H1 (cell line): ENCODE data around the gene SLC38A5. TPM values are rescaled to one million over a fixed set of nuclear protein-coding genes. Genes with fewer than 3 reads are reported as not detected.

Experiments
- CTCF ChIA-PET: fragments of 300-600 bp; sonication (Branson Sonifier 250); formaldehyde crosslinking; loops from one replicate; lab custom pipeline; 2021; ENCODE audit not compliant: partially characterized antibody; lab: Charles Lee
- POLR2A ChIA-PET: fragments of 300-600 bp; sonication (Branson Sonifier 250); formaldehyde crosslinking; loops from one replicate; lab custom pipeline; 2021; ENCODE audit warnings: inconsistent platforms; ENCODE audit not compliant: partially characterized antibody; lab: Charles Lee
- DNase-seq, 2 experiments: peaks; one replicate each; pipeline versions ENCODE4 v3.0.0 to v3.0.0-alpha.2; 2010 to 2022; ENCODE audit warnings: low spot score in 2 of 2, low read depth in 1 of 2, mixed read lengths in 1 of 2
- FAIRE-seq: peaks from 2 replicates; lab custom pipeline; 2011; peaks lifted over from hg19 to GRCh38; lab: Jason Lieb, UNC
- H2AFZ ChIP-seq: 2 replicates; pipeline ENCODE4 v1.8.1; 2012; ENCODE audit warnings: low read length, inconsistent platforms
- H2AK5ac ChIP-seq: 2 replicates; pipeline ENCODE4 v1.6.1; 2013; ENCODE audit warnings: low read depth, low read length
- H2BK120ac ChIP-seq: replicated peaks from 2 replicates; pipeline ENCODE3; 2013; ENCODE audit warnings: low read depth, low read length, inconsistent platforms
- H2BK12ac ChIP-seq: 2 replicates; pipeline ENCODE4 v1.6.1; 2013; ENCODE audit warnings: low read depth, low read length
- H2BK15ac ChIP-seq: 2 replicates; pipeline ENCODE4 v1.6.1; 2013; ENCODE audit warnings: low read length
- H2BK20ac ChIP-seq: 2 replicates; pipeline ENCODE4 v1.6.1; 2013; ENCODE audit warnings: low read length
- H2BK5ac ChIP-seq: 2 replicates; pipeline ENCODE4 v1.6.1; 2013; ENCODE audit warnings: low read depth, low read length
- H3K14ac ChIP-seq: 2 replicates; pipeline ENCODE4 v1.6.1; 2013; ENCODE audit warnings: inconsistent platforms; ENCODE audit not compliant: insufficient read length
- H3K18ac ChIP-seq: 2 replicates; pipeline ENCODE4 v1.6.1; 2013; ENCODE audit warnings: low read length; ENCODE audit errors: extremely low read depth
- H3K23ac ChIP-seq: 2 replicates; pipeline ENCODE4 v1.6.1; 2013; ENCODE audit warnings: inconsistent platforms; ENCODE audit not compliant: insufficient read length
- H3K23me2 ChIP-seq: 2 replicates; pipeline ENCODE4 v1.6.1; 2013; ENCODE audit warnings: low read depth, low read length
- H3K27ac ChIP-seq: 2 replicates; pipeline ENCODE4 v1.6.1; 2011; ENCODE audit warnings: low read depth, low read length, inconsistent platforms
- H3K27me3 ChIP-seq, 4 experiments: replicated peaks in 1 of 4; 1 replicate in 1 of 4; 2 replicates in 3 of 4; pipeline versions ENCODE4 v1.6.1 to v1.8.1; 2011 to 2013; ENCODE audit warnings: low read length in 3 of 4, mild to moderate bottlenecking in 3 of 4, inconsistent platforms in 2 of 4, mixed read lengths in 2 of 4, moderate library complexity in 1 of 4; ENCODE audit not compliant: control insufficient read depth in 3 of 4, insufficient read depth in 3 of 4; ENCODE audit errors: extremely low read depth in 1 of 4
- H3K36me3 ChIP-seq, 4 experiments: 2 replicates each; pipeline versions ENCODE4 v1.6.1 to v1.8.1; 2011 to 2013; ENCODE audit warnings: mild to moderate bottlenecking in 4 of 4, low read length in 3 of 4, moderate library complexity in 2 of 4, control low read depth in 1 of 4, inconsistent platforms in 1 of 4; ENCODE audit not compliant: insufficient read depth in 4 of 4, control insufficient read depth in 2 of 4
- H3K4ac ChIP-seq: replicated peaks from 2 replicates; pipeline ENCODE3; 2013; ENCODE audit warnings: low read length, low read depth, mixed read lengths, inconsistent platforms; ENCODE audit not compliant: insufficient read length
- H3K4me1 ChIP-seq, 4 experiments: replicated peaks in 1 of 4; 1 replicate in 1 of 4; 2 replicates in 3 of 4; pipeline versions ENCODE4 v1.6.1 to v1.8.1; 2011 to 2013; ENCODE audit warnings: low read length in 3 of 4, inconsistent platforms in 2 of 4, mixed read lengths in 1 of 4; ENCODE audit not compliant: insufficient read depth in 4 of 4, control insufficient read depth in 3 of 4
- H3K4me2 ChIP-seq, 2 experiments: 2 replicates each; pipeline versions ENCODE4 v1.6.1 to v1.8.1; 2011 to 2013; ENCODE audit warnings: low read depth in 2 of 2, low read length in 2 of 2, control low read depth in 1 of 2, inconsistent platforms in 1 of 2, mild to moderate bottlenecking in 1 of 2; ENCODE audit not compliant: insufficient read depth in 1 of 2
- H3K4me3 ChIP-seq, 4 experiments: fragments of 200-600, 300-600 bp in 1 of 4; sonication (generic), shearing (Covaris generic), sonication (Bioruptor Twin) in 1 of 4; 2 replicates each; pipeline versions ENCODE4 v1.5.1 to v1.8.1; 2011 to 2016; ENCODE audit warnings: low read length in 4 of 4, low read depth in 3 of 4, control low read depth in 2 of 4, inconsistent platforms in 2 of 4, mild to moderate bottlenecking in 2 of 4, mixed read lengths in 1 of 4, moderate library complexity in 1 of 4; ENCODE audit not compliant: insufficient read depth in 2 of 4; ENCODE audit errors: extremely low read depth in 1 of 4
- H3K56ac ChIP-seq: replicated peaks from 2 replicates; pipeline ENCODE3; 2013; ENCODE audit warnings: low read depth, mild to moderate bottlenecking, mixed read lengths, low read length, inconsistent platforms; ENCODE audit not compliant: insufficient read length
- H3K79me1 ChIP-seq: 2 replicates; pipeline ENCODE4 v1.6.1; 2013; ENCODE audit warnings: low read depth, low read length, control low read depth
- H3K79me2 ChIP-seq, 2 experiments: 2 replicates each; pipeline versions ENCODE4 v1.6.1 to v1.8.1; 2012 to 2013; ENCODE audit warnings: low read length in 2 of 2, mild to moderate bottlenecking in 2 of 2, inconsistent platforms in 1 of 2; ENCODE audit not compliant: insufficient read depth in 2 of 2, control insufficient read depth in 1 of 2
- H3K9ac ChIP-seq, 4 experiments: replicated peaks in 1 of 4; 1 replicate in 1 of 4; 2 replicates in 3 of 4; pipeline versions ENCODE4 v1.6.1 to v1.8.1; 2011 to 2013; ENCODE audit warnings: low read depth in 3 of 4, low read length in 3 of 4, control low read depth in 2 of 4, mild to moderate bottlenecking in 2 of 4, moderate library complexity in 2 of 4, inconsistent platforms in 1 of 4; ENCODE audit errors: extremely low read depth in 1 of 4
- H3K9me3 ChIP-seq, 2 experiments: 2 replicates each; pipeline versions ENCODE4 v1.6.1 to v1.8.1; 2012 to 2013; ENCODE audit warnings: mild to moderate bottlenecking in 2 of 2, moderate library complexity in 2 of 2, control low read depth in 1 of 2, inconsistent platforms in 1 of 2, low read depth in 1 of 2, low read length in 1 of 2, mixed read lengths in 1 of 2; ENCODE audit not compliant: insufficient read depth in 2 of 2
- H4K20me1 ChIP-seq, 2 experiments: replicated peaks in 1 of 2; 2 replicates each; pipeline versions ENCODE3 to v1.8.1; 2011 to 2013; ENCODE audit warnings: inconsistent platforms in 2 of 2, low read length in 2 of 2, mild to moderate bottlenecking in 1 of 2; ENCODE audit not compliant: insufficient read depth in 2 of 2, control insufficient read depth in 1 of 2
- H4K5ac ChIP-seq: 2 replicates; pipeline ENCODE4 v1.6.1; 2013; ENCODE audit warnings: low read length, low read depth, mixed read lengths, inconsistent platforms; ENCODE audit not compliant: insufficient read length
- H4K8ac ChIP-seq: 2 replicates; pipeline ENCODE4 v1.8.0; 2013; ENCODE audit warnings: mild to moderate bottlenecking, moderate library complexity, low read length, inconsistent platforms; ENCODE audit not compliant: insufficient read depth; ENCODE audit errors: extremely low read depth
- H4K91ac ChIP-seq: replicated peaks from 2 replicates; pipeline ENCODE3; 2013; ENCODE audit warnings: low read length, mixed read lengths, inconsistent platforms; ENCODE audit not compliant: insufficient read length
- CEBPB ChIP-seq: IDR thresholded peaks from 2 replicates; pipeline ENCODE4 v1.6.1; 2012; ENCODE audit warnings: low read depth, low read length
- EZH2 ChIP-seq: fragments of 200-600 bp; sonication (generic); IDR thresholded peaks from 2 replicates; pipeline ENCODE4 v1.7.1; 2012; ENCODE audit warnings: low read depth, mild to moderate bottlenecking, moderate library complexity, low read length, inconsistent platforms; ENCODE audit not compliant: severe bottlenecking
- GTF2F1 ChIP-seq: IDR thresholded peaks from 2 replicates; pipeline ENCODE4 v1.6.1; 2012; ENCODE audit warnings: low read depth, low read length, improper control_type of control experiment, borderline replicate concordance
- RAD21 ChIP-seq, 2 experiments: IDR thresholded peaks in 1 of 2; conservative IDR thresholded peaks in 1 of 2; 2 replicates each; pipeline ENCODE4 v1.6.1; 2011; ENCODE audit warnings: low read depth in 2 of 2, low read length in 2 of 2, improper control_type of control experiment in 1 of 2, inconsistent platforms in 1 of 2, mild to moderate bottlenecking in 1 of 2, moderate library complexity in 1 of 2
- YY1 ChIP-seq: IDR thresholded peaks from 2 replicates; pipeline ENCODE4 v1.6.1; 2011; ENCODE audit warnings: low read depth, mild to moderate bottlenecking, low read length
- WGBS, 2 experiments: shearing (Covaris generic) in 1 of 2; methylation state at CpG; one replicate each; pipeline versions ENCODE4 v1.1.6 to v1.1.7; 2013 to 2015; ENCODE audit warnings: low lambda C conversion rate in 2 of 2, mixed read lengths in 2 of 2, inconsistent platforms in 1 of 2, low coverage in 1 of 2, missing lambda C conversion rate in 1 of 2; ENCODE audit not compliant: insufficient replicate concordance in 2 of 2, insufficient coverage in 1 of 2, insufficient read length in 1 of 2; ENCODE audit errors: extremely low coverage in 1 of 2, missing lambda C conversion rate in 1 of 2; 5-methylcytosine and 5-hydroxymethylcytosine counted together
- polyA plus RNA-seq, 7 experiments: library from polyadenylated mRNA; depleted of rRNA in 3 of 7; stranded (reverse) in 5 of 7; unstranded in 2 of 7; fragments of >200 nt in 5 of 7; fragments of 200-250 nt in 2 of 7; gene quantifications; 1 replicate in 5 of 7; 2 replicates in 1 of 7; 4 replicates in 1 of 7; pipeline versions ENCODE4 v1.2.1 to v1.2.3, GENCODE V29; 2011 to 2013; ENCODE audit warnings: missing spikeins in 2 of 7, mixed read lengths in 2 of 7
- total RNA-seq: library from RNA; stranded (reverse); fragmentation: NEBNext Ultra II Directional; extraction: Animal tissue kit (Norgen Biotek cat#: 25700); gene quantifications from 2 replicates; pipeline ENCODE4 v1.2.1, GENCODE V29; 2021
- TF ChIP-seq, protein P1 (sequence below), 3 experiments: IDR thresholded peaks; 1 replicate in 2 of 3; 2 replicates in 1 of 3; pipeline versions ENCODE4 v1.5.1 to v1.6.1; 2011; ENCODE audit warnings: low read length in 3 of 3, mild to moderate bottlenecking in 3 of 3, inconsistent platforms in 2 of 3, low read depth in 1 of 3, moderate library complexity in 1 of 3; ENCODE audit not compliant: insufficient read depth in 1 of 3; ENCODE audit errors: control extremely low read depth in 1 of 3

SLC38A5 gene
- total and polyA plus RNA-seq, 2 of the 8 experiments (the other 6 are each of a cell fraction or from before 2014, with no cell fraction given) = 70.9 to 106 TPM

DNA sequence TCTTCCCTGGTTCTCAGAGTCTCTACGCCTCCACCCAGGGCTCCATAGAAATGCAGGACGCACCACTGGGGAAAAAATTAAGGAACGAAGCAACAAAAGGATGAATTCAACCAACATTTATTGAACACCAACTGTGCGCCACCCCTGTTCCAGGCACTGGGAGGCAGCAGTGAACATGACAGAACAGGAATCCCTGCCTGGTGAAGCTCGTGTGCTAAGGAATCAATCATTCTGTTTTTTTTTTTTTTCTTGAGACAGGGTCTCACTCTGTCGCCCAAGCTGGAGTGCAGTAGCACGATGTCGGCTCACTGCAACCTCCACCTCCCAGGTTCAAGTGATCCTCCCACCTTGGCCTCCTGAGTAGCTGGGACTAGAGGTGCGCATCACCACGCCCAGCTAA, 4.1 kb upstream of the SLC38A5 start:
- TF ChIP-seq RAD21 (IDR thresholded peaks at IDR 0.05 in 1 of 2, conservative IDR thresholded peaks at IDR 0.05 in 1 of 2; ENCODE audit: low read depth in 2 of 2, low read length in 2 of 2) = peak in 1 of 2 experiments; percentile 34; a peak in 1 of 4 replicates
- TF ChIP-seq CEBPB = no peak
- TF ChIP-seq GTF2F1 = no peak
- no peak for TF ChIP-seq EZH2
- TF ChIP-seq, protein P1, sequence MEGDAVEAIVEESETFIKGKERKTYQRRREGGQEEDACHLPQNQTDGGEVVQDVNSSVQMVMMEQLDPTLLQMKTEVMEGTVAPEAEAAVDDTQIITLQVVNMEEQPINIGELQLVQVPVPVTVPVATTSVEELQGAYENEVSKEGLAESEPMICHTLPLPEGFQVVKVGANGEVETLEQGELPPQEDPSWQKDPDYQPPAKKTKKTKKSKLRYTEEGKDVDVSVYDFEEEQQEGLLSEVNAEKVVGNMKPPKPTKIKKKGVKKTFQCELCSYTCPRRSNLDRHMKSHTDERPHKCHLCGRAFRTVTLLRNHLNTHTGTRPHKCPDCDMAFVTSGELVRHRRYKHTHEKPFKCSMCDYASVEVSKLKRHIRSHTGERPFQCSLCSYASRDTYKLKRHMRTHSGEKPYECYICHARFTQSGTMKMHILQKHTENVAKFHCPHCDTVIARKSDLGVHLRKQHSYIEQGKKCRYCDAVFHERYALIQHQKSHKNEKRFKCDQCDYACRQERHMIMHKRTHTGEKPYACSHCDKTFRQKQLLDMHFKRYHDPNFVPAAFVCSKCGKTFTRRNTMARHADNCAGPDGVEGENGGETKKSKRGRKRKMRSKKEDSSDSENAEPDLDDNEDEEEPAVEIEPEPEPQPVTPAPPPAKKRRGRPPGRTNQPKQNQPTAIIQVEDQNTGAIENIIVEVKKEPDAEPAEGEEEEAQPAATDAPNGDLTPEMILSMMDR (IDR thresholded peaks at IDR 0.05; ENCODE audit: control extremely low read depth in 1 of 3, insufficient read depth in 1 of 3, low read depth in 1 of 3, low read length in 3 of 3) = peak in 1 of 3 experiments; percentile 42; a peak in 2 of 4 replicates
- no peak for TF ChIP-seq YY1
- TF ChIP-seq, all 59 proteins: peak for 2
- Histone ChIP-seq H4K8ac (no peak overlapping the region), H3K79me1 (no peaks in the 10 kb centered on the region), H4K91ac (no peak overlapping the region), H3K4me3 (peak overlapping the region in 1 of 4 experiments; percentile 37; a peak in 1 of 8 replicates), H3K4me1 (peaks cover 5 to 15% (median 11%) of the 10 kb centered on the region in 4 experiments), H3K4me2 (peak overlapping the region; percentile 6 to 54; a peak in 3 of 4 replicates), H2AK5ac (no peak overlapping the region), H2BK5ac (peak overlapping the region; percentile 44; the same call in 1 of the 2 replicates), H3K27me3 (no peaks in the 10 kb centered on the region), H3K4ac (peak overlapping the region; percentile 3), H3K23ac (no peak overlapping the region), H2AFZ (peak overlapping the region; percentile 53; the same call in 1 of the 2 replicates), H3K56ac (no peak overlapping the region), H3K9ac (no peak overlapping the region), H4K5ac (no peak overlapping the region), H4K20me1 (peaks cover 0 to 7% of the 10 kb centered on the region in 2 experiments), H3K79me2 (peaks cover 0 to 24% of the 10 kb centered on the region in 2 experiments; a peak in 2 of 4 replicates), H2BK20ac (no peak overlapping the region), H2BK15ac (no peak overlapping the region), H3K14ac (no peak overlapping the region), H2BK12ac (peak overlapping the region; percentile 63; the same call in 1 of the 2 replicates), H3K36me3 (peaks cover 0 to 5% (median 0%) of the 10 kb centered on the region in 4 experiments; a peak in 2 of 8 replicates), H3K18ac (no peak overlapping the region), H3K27ac (no peak overlapping the region), H3K9me3 (no peaks in the 10 kb centered on the region), H2BK120ac (no peak overlapping the region), H3K23me2 (peaks cover 3% of the 10 kb centered on the region; the same call in 1 of the 2 replicates)
- POLR2A ChIA-PET = interaction anchor here (0.6 to 1.8 kb wide), 3 partner anchors 11 to 297 kb away, joined by 3 to 4 read pairs (median 3); no protein-coding TSS in a partner anchor
- no peak for DNase-seq
- peak; percentile 78 for FAIRE-seq
- CTCF ChIA-PET = interaction anchor here (1.1 to 2.0 kb wide), 2 partner anchors 20 to 389 kb away, joined by 4 to 9 read pairs; no protein-coding TSS in a partner anchor
- WGBS, 2 experiments = 64% methylated on average over 7 of the region's 10 CpGs; no CpG with 5 or more reads in 1 of the 2 experiments
